ENCODE data around the gene ZBBX.

DNA sequence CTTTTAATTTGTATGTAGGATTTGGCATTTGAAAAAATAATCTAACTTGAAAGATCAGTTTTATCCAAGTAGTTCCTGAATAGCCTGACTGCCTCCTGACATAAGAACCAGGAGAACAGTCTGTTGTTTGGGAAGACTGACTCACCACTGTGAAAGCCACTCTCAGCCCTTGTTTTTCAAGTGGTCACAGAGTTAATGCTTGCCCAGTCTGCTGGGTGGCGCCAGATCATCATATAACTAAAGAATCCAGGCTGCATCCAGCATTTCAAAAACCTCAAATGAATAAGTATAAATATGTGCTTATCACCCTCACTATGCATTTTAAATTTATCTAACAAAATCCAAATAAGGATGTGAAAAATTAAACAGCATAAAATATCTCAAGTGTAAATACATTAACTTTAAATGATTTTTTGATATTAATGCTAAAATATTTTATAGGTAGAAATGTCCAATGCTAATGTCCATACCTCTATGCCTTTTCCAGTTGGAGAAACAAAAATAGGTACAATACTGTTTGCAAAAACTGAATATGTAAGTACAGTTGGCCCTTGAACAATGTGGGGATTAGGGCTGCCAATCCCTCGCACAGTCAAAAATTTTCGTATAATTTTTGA is 26.9 kb upstream of the ZBBX start:
- TF ChIP-seq POLR2A (IDR thresholded peaks at IDR 0.05; ENCODE audit: low read length) (no peak), GATA1 (IDR thresholded peaks at IDR 0.05; ENCODE audit: low read depth, low read length) (no peak)

Data from erythroblast (primary cell).